Activated naive CD4-positive, alpha-beta T cell treated with anti-CD3 and anti-CD28 coated beads, Interleukin-2, amount 50 U/mL, for 16 hours (primary cell): Measurements from ENCODE around the gene GCH1.

ENCODE experiments used
- DNase-seq: peaks from one replicate; pipeline ENCODE4 v3.0.0-alpha.2; 2020

GCH1 gene

GRCh38 chr14:54794159-54794558, 108.5 kb downstream of the GCH1 start:
- DNase-seq: no peak

GRCh38 chr14:54792288-54792687, 110.3 kb downstream of the GCH1 start:
- no peak for DNase-seq
